Tibial nerve (tissue), 4 donors: ENCODE data around the gene MRM1. TPM values are rescaled to one million over a fixed set of nuclear protein-coding genes. Genes with fewer than 3 reads are reported as not detected.
A peak's percentile ranks its signal among the peaks of the same experiment; 100 is the strongest.

Experiments used
- DNase-seq, 2 donors: peaks; one replicate each; pipeline ENCODE4 v3.0.0-alpha.2; 2019; ENCODE audit warnings: low spot score in 2 of 2
- H3K27ac ChIP-seq, 4 donors: fragments of 200-600 bp; sonication (generic) in 3 of 4; one replicate each; pipeline ENCODE4 v1.5.1; 2017 to 2019; ENCODE audit warnings: mild to moderate bottlenecking in 1 of 4
- H3K27me3 ChIP-seq, 2 donors: fragments of 200-600 bp; sonication (generic) in 1 of 2; one replicate each; pipeline versions ENCODE4 v1.5.1 to v1.6.0; 2017 to 2019
- H3K36me3 ChIP-seq, 3 donors: fragments of 200-600 bp; sonication (generic); one replicate each; pipeline ENCODE4 v1.5.1; 2018 to 2019
- H3K4me1 ChIP-seq, 4 donors: fragments of 200-600 bp; sonication (generic) in 3 of 4; one replicate each; pipeline ENCODE4 v1.5.1; 2017 to 2019
- H3K4me3 ChIP-seq, 4 donors: fragments of 200-600 bp; sonication (generic) in 3 of 4; one replicate each; pipeline ENCODE4 v1.5.1; 2017 to 2019; ENCODE audit warnings: mild to moderate bottlenecking in 1 of 4, moderate library complexity in 1 of 4
- H3K9me3 ChIP-seq, 4 donors: fragments of 200-600 bp; sonication (generic) in 3 of 4; one replicate each; pipeline ENCODE4 v1.5.1; 2017 to 2019
- EP300 ChIP-seq, 2 donors: sonication (generic); formaldehyde crosslinking; IDR thresholded peaks; one replicate each; pipeline ENCODE4 v1.6.1; 2017; ENCODE audit warnings: antibody characterized with exemption in 2 of 2, mild to moderate bottlenecking in 1 of 2
- POLR2A ChIP-seq, 2 donors: fragments of 450-650 bp; IDR thresholded peaks; one replicate each; pipeline ENCODE4 v1.6.1; 2017; ENCODE audit warnings: antibody characterized with exemption in 2 of 2, mild to moderate bottlenecking in 2 of 2, moderate library complexity in 2 of 2
- WGBS, 2 donors: methylation state at CpG; one replicate each; pipeline ENCODE4 v1.1.5; 2018; 5-methylcytosine and 5-hydroxymethylcytosine counted together
- total RNA-seq, 4 donors: library from RNA; depleted of rRNA; stranded (reverse); fragments of >200 nt; gene quantifications; one replicate each; pipeline ENCODE4 v1.1.0, GENCODE V29; 2016
- TF ChIP-seq, protein P1 (sequence below), 5 experiments: fragments of 200-600 bp in 3 of 5; fragments of 450-650 bp in 2 of 5; sonication (generic) in 3 of 5; IDR thresholded peaks; one replicate each; pipeline ENCODE4 v1.5.1; 2016 to 2019; ENCODE audit warnings: antibody characterized with exemption in 5 of 5, mild to moderate bottlenecking in 3 of 5, moderate library complexity in 2 of 5

Gene MRM1
- total RNA-seq, 4 donors from 2014 or later = 9.8 to 14.2 (median 11.5) TPM

DNA sequence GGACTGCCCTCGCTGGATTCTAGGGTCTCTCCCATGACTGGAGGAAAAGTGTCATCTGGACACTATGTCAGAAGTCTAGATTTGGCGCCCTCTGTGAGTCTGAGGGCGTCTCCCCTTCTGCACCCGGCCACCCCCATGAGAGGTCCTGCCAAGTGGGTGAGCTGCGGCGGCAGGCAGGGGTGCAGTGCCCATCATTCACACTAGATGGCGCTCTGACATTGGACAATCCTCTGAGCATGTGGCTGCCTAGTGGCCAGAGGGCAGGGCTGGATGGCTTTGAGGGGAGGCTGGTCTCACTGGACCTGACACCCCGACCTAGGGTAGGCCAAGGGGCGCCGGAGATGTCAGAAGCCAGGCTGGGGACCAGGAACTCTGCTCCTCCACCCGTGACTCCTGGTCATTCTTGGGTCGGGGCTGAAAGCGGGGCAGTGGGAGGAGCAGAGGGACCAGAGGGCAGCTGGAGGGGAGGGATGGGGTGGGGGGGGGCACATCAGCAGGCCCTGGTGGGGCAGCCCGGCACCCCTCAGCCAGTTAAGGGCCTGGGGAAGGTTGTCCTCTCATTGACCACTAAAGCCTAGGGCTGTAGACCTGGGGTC lies 28.0 kb downstream of the MRM1 start:
- H3K36me3 ChIP-seq = no peaks in the 10 kb centered on the region
- peaks cover 0 to 12% (median 0%) of the 10 kb centered on the region in 4 donors for H3K4me1 ChIP-seq
- H3K4me3 ChIP-seq = no peak overlapping the region
- peaks cover 0 to 27% of the 10 kb centered on the region in 2 donors for H3K27me3 ChIP-seq
- DNase-seq = peak; percentile 66 to 77
- WGBS, 2 donors = 17 to 23% methylated on average over 9 to 11 of the region's 14 CpGs
- no peaks in the 10 kb centered on the region for H3K9me3 ChIP-seq
- no peak overlapping the region for H3K27ac ChIP-seq
- TF ChIP-seq POLR2A (IDR thresholded peaks at IDR 0.05) = no peak
- TF ChIP-seq, protein P1, sequence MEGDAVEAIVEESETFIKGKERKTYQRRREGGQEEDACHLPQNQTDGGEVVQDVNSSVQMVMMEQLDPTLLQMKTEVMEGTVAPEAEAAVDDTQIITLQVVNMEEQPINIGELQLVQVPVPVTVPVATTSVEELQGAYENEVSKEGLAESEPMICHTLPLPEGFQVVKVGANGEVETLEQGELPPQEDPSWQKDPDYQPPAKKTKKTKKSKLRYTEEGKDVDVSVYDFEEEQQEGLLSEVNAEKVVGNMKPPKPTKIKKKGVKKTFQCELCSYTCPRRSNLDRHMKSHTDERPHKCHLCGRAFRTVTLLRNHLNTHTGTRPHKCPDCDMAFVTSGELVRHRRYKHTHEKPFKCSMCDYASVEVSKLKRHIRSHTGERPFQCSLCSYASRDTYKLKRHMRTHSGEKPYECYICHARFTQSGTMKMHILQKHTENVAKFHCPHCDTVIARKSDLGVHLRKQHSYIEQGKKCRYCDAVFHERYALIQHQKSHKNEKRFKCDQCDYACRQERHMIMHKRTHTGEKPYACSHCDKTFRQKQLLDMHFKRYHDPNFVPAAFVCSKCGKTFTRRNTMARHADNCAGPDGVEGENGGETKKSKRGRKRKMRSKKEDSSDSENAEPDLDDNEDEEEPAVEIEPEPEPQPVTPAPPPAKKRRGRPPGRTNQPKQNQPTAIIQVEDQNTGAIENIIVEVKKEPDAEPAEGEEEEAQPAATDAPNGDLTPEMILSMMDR (IDR thresholded peaks at IDR 0.05) = peak; percentile 93 to 100 (median 95)

DNA sequence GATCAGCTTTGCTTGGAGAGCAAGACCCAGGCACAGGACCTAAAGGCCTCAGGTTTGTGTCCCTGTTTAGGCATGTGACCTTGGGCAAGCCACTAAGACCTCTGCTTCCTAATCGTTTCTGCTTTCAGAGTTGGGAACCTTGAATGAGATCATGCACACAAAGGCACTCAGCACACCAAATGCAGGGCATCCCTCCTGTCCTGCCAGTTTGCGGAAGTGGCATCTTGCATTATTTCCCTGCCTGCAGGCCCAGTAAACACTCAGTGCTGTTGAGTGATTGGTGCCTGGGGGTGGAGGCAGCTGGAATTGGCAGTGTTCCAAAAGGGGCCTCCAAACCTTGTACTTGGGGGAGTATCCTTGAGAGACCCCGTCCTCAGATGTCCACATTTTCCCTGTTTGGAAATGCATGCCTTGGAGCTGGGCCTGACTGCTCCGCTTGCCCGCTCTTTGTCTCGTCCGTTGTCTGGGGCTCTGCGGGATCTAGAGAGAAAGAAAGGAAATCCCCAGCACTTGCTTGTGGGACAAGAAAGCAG lies 28.7 kb downstream of the MRM1 start:
- Histone ChIP-seq H3K27ac (no peak overlapping the region), H3K4me1 (peaks cover 0 to 12% (median 0%) of the 10 kb centered on the region in 4 donors), H3K4me3 (no peak overlapping the region), H3K36me3 (no peaks in the 10 kb centered on the region), H3K27me3 (peaks cover 0 to 33% of the 10 kb centered on the region in 2 donors), H3K9me3 (no peaks in the 10 kb centered on the region)
- no peak for DNase-seq
- TF ChIP-seq EP300 (IDR thresholded peaks at IDR 0.05) = no peak
- TF ChIP-seq POLR2A (IDR thresholded peaks at IDR 0.05) = no peak
- TF ChIP-seq, protein P1 (IDR thresholded peaks at IDR 0.05) = no peak
- WGBS, 2 donors = 76 to 79% methylated on average over 8 of the region's 8 CpGs

DNA sequence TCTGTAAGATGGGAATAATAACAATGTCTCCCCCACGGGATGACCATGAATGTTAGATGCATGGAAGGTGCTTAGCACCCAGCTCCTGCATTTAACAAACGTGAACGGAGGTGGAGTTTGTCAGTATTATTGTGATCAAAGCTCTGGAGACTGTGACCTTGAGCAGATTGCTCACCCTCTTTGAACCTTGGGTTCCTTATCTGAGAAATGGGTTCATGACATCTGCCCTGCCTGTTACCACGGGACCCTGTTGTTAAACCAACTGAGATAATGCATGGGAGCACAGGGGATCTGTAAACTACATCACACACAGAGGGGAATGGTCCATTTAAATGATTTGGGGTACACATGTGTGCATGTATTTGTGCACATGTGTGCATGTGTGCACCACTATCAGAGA lies 29.6 kb downstream of the MRM1 start:
- TF ChIP-seq, protein P1 (IDR thresholded peaks at IDR 0.05) = no peak
- TF ChIP-seq EP300 (IDR thresholded peaks at IDR 0.05) (no peak), POLR2A (IDR thresholded peaks at IDR 0.05) (no peak)
- no peaks in the 10 kb centered on the region for H3K36me3 ChIP-seq
- DNase-seq = no peak
- H3K9me3 ChIP-seq = no peaks in the 10 kb centered on the region
- H3K4me3 ChIP-seq = no peak overlapping the region
- WGBS, 2 donors = 74 to 81% methylated on average over 4 of the region's 4 CpGs
- H3K4me1 ChIP-seq = peaks cover 0 to 12% (median 0%) of the 10 kb centered on the region in 4 donors
- peaks cover 0 to 41% of the 10 kb centered on the region in 2 donors for H3K27me3 ChIP-seq
- no peak overlapping the region for H3K27ac ChIP-seq

DNA sequence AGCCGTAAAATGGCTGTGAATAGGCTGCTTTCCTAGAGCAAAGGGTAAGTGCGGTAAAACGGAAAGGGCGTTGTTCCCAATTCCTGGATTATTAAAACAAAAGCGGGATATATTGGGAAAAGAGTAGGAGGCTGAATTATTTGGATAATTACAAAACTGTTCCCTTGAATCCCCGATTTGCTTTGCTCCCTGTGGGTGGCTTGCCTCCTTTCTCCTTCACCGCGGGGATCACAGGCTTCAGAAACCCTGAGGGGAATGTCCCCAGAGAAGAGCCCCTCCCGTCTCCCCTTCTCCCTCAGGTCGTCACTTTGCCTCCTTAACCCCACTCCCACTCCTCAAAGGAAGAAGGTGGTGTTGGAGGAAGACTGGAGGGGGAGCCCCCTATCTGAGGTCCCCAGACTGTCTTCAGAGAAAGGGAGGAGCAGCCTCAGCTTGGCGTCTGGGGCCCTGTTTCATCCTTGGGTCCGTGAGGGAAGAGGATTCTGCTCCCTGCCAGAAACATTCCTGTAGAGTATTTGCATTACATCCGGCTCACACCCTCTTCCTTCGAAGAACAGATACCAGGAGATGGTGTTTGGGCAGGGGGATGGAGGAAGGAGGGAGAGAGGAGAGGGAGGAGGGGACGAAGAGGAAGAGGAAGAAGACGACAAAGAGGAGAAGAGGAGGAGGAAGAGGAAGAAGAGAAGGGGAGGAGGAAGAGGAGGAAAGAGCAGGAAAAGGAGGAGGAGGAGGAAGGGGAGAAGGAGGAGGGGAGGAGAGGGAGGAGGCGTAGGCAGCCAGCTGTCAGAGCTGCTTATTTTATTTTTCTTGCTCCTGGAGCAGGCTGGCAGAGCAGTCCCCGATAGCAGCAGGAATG lies 31.8 kb downstream of the MRM1 start:
- H3K27ac ChIP-seq = no peak overlapping the region
- H3K9me3 ChIP-seq = no peaks in the 10 kb centered on the region
- 21 to 25% methylated on average over 18 of the region's 18 CpGs for WGBS, 2 donors
- peaks cover 0 to 12% (median 0%) of the 10 kb centered on the region in 4 donors for H3K4me1 ChIP-seq
- TF ChIP-seq EP300 (IDR thresholded peaks at IDR 0.05) (no peak), POLR2A (IDR thresholded peaks at IDR 0.05) (no peak)
- TF ChIP-seq, protein P1 (IDR thresholded peaks at IDR 0.05) = no peak
- no peaks in the 10 kb centered on the region for H3K36me3 ChIP-seq
- peaks cover 0 to 53% of the 10 kb centered on the region in 2 donors for H3K27me3 ChIP-seq
- no peak for DNase-seq
- no peak overlapping the region for H3K4me3 ChIP-seq

DNA sequence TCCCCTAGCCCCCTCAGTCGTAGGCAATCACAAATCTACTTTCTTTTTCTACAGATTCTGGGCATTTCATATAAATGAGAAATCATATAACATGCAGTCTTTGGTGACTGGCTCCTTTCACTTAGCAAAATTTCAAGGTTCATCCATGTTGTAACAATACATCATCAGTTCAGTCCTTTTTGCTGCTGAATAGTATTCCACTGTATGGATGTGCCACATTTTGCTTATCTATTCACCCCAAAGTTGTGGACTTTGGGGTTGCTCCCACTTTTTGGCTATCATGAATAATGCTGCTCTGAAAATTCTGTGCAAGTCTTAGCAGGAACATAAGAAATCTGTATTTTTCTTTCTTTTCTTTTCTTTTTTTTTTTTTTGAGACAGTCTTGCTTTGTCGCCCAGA lies 39.0 kb downstream of the MRM1 start:
- Histone ChIP-seq H3K9me3 (no peaks in the 10 kb centered on the region), H3K27me3 (peaks cover 3 to 90% of the 10 kb centered on the region in 2 donors), H3K4me1 (peaks cover 0 to 21% (median 15%) of the 10 kb centered on the region in 4 donors), H3K36me3 (no peaks in the 10 kb centered on the region), H3K4me3 (no peak overlapping the region), H3K27ac (no peak overlapping the region)
- DNase-seq = no peak
- TF ChIP-seq POLR2A (IDR thresholded peaks at IDR 0.05) (no peak), EP300 (IDR thresholded peaks at IDR 0.05) (no peak)
- TF ChIP-seq, protein P1 (IDR thresholded peaks at IDR 0.05) = no peak
- 96 to 97% methylated on average over 2 of the region's 2 CpGs for WGBS, 2 donors
